GM12892 (cell line): ENCODE results near the gene APBB2.

ENCODE experiments used
- POLR2A ChIP-seq: IDR thresholded peaks from 2 replicates; pipeline ENCODE4 v1.6.1; 2011; ENCODE audit warnings: low read depth, low read length, control low read depth
- POLR2AphosphoS5 ChIP-seq: IDR thresholded peaks from 2 replicates; pipeline ENCODE4 v1.6.1; 2011; ENCODE audit warnings: low read depth, low read length, control low read depth

DNA sequence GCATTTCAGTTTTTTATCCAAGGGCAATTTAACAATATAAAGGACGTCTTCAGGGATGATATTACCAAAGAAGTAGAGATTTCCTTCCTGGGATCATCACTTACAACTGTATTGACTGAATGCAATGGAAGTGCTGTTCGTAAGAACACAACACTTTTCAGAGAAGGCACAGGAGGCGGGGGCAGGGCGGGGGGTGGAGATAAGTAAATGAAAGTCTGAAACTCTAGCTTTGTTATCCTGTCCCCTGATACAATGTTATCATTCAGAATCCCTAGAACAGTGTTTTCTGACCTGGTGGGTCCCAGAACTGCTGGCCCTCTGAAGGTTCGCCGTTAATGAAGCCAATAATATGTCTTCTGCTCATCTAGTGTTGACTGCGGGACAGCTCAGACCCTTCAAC, 340.0 kb downstream of the APBB2 start:
- TF ChIP-seq POLR2AphosphoS5 (no peak), POLR2A (no peak)
